BE2C (cell line): Measurements from ENCODE around the gene MYLK.

Experiments
- DNase-seq: peaks from one replicate; pipeline ENCODE4 v3.0.0-alpha.2; 2020
- H3K27me3 ChIP-seq: fragments of 250-450 bp; sonication (Bioruptor Pico); 2 replicates; pipeline ENCODE4 v1.5.1; 2020; ENCODE audit warnings: mild to moderate bottlenecking
- H3K36me3 ChIP-seq: fragments of 250-450 bp; sonication (Bioruptor Pico); 2 replicates; pipeline ENCODE4 v1.5.1; 2020; ENCODE audit warnings: mild to moderate bottlenecking
- H3K4me1 ChIP-seq: fragments of 250-450 bp; sonication (Bioruptor Pico); 2 replicates; pipeline ENCODE4 v1.5.1; 2020
- H3K4me3 ChIP-seq: 2 replicates; pipeline ENCODE4 v1.5.1; 2011; ENCODE audit warnings: low read depth, low read length
- H3K9me3 ChIP-seq: fragments of 250-450 bp; sonication (Bioruptor Pico); 2 replicates; pipeline ENCODE4 v1.5.1; 2020
- CTCF ChIP-seq: IDR thresholded peaks from 2 replicates; pipeline ENCODE4 v1.5.1; 2012; ENCODE audit warnings: mild to moderate bottlenecking, low read depth, low read length

Gene MYLK

GRCh38 chr3:123651449-123652341 is 232.4 kb downstream of the MYLK start:
- H3K4me3 ChIP-seq, result no peak overlapping the region
- peaks cover 14% of the 10 kb centered on the region for H3K4me1 ChIP-seq
- H3K9me3 ChIP-seq, result peaks cover under 1% of the 10 kb centered on the region; the same call in 1 of the 2 replicates
- TF ChIP-seq CTCF, result no peak
- no peak for DNase-seq
- no peaks in the 10 kb centered on the region for H3K27me3 ChIP-seq
- H3K36me3 ChIP-seq, result no peaks in the 10 kb centered on the region

DNA sequence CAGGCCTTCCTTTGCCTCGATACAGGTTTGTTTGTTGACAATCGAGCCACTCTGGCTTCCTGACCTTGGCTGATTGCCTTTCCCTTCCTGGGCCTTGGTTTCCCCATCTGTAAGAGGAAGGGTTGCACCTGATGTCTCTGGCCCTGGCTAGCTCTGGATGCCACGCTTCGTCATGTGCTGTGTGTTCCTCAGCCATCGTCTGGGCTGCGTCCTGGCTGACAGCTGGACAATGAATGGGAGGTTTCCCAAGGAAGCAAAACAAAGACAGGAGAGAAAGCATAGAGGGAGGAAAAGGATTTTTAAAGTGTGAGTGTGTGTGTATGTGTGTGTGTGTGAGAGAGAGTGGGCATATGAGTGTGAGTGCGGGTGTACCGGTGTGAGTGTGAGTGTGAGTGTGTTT is 234.0 kb downstream of the MYLK start:
- H3K9me3 ChIP-seq, result no peaks in the 10 kb centered on the region
- H3K4me3 ChIP-seq, result no peak overlapping the region
- peaks cover 14% of the 10 kb centered on the region for H3K4me1 ChIP-seq
- TF ChIP-seq CTCF, result no peak
- no peak for DNase-seq
- H3K36me3 ChIP-seq, result no peaks in the 10 kb centered on the region
- H3K27me3 ChIP-seq, result no peaks in the 10 kb centered on the region

- Histone ChIP-seq H3K36me3 (no peaks in the 10 kb centered on the region), H3K4me3 (no peak overlapping the region), H3K27me3 (no peaks in the 10 kb centered on the region), H3K4me1 (peaks cover 13% of the 10 kb centered on the region), H3K9me3 (no peaks in the 10 kb centered on the region)
- no peak for TF ChIP-seq CTCF
- no peak for DNase-seq
Measured at GRCh38 chr3:123648696-123649405, 235.3 kb downstream of the MYLK start.

- Histone ChIP-seq H3K9me3 (no peaks in the 10 kb centered on the region), H3K4me3 (no peak overlapping the region), H3K27me3 (no peaks in the 10 kb centered on the region), H3K4me1 (no peaks in the 10 kb centered on the region), H3K36me3 (no peaks in the 10 kb centered on the region)
- DNase-seq, result no peak
- no peak for TF ChIP-seq CTCF
Measured at GRCh38 chr3:123644358-123644757, 239.8 kb downstream of the MYLK start.

DNA sequence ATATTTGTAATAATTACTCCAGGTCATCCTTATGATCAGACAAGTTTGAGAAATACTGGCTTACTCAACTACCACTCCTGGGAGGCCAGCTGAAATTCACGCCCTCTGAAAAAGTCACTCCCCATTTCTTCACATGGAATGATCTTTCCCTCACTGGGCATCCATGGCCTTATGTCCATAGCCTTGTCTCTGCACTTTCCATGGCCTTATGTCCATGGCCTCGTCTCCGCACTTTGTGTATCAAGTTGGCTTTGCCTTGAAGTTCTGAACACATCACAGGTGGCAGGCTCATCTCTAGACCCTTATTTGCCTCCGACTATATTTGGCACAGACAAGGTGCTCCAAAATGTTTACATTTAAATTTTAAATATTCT is 241.2 kb downstream of the MYLK start:
- DNase-seq, result no peak
- Histone ChIP-seq H3K4me1 (no peaks in the 10 kb centered on the region), H3K36me3 (no peaks in the 10 kb centered on the region), H3K4me3 (no peak overlapping the region), H3K27me3 (no peaks in the 10 kb centered on the region), H3K9me3 (no peaks in the 10 kb centered on the region)
- TF ChIP-seq CTCF, result no peak
